HG03432 (cell line): ENCODE data around the gene TOLLIP.

Source experiments
- ATAC-seq: cut with Tn5 transposase; IDR thresholded peaks from one replicate; pipeline ENCODE4 v1.9.1; 2021; ENCODE audit warnings: mild to moderate bottlenecking, moderate library complexity; ENCODE audit not compliant: unreplicated experiment

TOLLIP gene

DNA sequence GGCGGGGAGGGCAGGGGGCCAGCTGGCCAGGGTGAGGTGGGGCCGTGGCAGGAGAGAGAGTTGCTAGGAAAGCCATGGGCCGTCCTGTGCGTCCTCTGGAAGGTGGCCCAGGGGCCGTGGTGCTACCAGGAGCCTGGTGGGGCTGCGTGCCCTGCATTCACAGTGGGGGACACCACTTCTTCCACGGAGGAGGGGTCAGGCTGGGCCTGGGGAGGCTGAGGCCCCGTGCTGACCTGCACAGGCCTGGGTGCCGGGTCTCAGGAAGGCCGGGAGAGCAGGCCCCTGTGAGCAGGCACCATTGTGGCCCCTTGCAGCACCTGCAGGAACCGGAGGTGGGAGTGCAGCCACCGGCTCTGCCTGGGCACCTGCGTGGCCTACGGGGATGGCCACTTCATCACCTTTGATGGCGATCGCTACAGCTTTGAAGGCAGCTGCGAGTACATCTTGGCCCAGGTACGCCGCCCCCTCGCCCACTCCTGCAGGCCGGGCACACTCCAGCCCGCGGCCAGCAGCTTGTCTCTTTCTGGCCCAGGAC, 74.6 kb downstream of the TOLLIP start:
- ATAC-seq, result no peak

DNA sequence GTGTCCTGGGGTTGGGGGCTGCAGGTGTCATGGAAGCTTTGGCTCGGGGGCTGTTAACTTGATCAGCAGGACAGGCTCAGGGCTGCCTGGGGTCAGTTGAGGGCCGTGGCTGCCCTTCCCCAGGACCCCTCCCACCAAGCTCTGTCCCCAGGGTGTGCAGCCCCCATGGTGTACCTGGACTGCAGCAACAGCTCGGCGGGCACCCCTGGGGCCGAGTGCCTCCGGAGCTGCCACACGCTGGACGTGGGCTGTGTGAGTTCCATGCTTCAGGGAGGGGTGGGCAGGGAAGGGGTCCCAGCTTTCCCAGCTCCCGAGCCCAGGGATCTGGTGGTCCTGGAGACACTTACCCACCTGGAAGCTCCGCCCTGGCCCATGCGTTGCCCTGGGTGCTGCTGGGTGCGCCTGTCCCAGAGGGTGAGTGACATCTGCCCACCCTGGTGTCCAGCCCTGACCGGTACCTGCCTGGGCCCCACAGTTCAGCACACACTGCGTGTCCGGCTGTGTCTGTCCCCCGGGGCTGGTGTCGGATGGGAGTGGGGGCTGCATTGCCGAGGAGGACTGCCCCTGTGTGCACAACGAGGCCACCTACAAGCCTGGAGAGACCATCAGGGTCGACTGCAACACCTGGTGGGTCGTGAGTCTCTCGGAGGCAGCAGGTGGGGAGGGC, 75.2 kb downstream of the TOLLIP start:
- no peak for ATAC-seq

DNA sequence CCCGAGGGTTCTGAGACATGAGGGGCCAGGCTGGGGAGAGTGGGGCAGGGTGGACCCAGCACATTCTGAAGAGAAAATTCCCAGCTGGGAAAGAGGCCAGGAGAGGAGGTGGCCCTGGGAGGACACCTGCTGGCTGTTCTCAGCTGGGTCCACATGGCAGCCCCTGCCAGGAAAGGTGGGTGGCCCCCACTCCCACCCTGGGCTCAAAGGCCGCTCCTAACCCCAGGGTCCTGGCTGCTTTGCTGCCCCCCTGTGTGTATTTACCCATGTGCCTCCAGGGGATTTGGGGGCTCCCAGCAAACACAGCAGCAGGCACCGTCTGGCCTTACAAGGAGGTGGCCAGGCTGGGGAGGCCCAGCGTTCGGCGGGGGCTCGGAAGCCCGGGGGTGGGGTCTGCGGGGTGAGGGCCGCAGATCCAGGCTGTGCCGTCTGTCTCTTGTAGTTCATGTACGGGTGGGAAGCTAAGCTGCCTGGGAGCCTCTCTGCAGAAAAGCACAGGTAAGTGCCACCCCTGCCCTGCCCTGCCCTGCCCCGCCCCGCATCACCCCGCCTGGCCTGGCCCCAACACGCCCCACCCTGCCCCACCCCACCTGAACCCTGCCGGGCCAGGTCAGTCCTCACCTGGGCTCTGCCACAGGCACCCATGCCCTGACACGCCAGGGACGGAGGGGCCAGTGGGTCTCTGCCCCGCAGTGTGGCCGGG, 75.9 kb downstream of the TOLLIP start:
- ATAC-seq, result no peak

DNA sequence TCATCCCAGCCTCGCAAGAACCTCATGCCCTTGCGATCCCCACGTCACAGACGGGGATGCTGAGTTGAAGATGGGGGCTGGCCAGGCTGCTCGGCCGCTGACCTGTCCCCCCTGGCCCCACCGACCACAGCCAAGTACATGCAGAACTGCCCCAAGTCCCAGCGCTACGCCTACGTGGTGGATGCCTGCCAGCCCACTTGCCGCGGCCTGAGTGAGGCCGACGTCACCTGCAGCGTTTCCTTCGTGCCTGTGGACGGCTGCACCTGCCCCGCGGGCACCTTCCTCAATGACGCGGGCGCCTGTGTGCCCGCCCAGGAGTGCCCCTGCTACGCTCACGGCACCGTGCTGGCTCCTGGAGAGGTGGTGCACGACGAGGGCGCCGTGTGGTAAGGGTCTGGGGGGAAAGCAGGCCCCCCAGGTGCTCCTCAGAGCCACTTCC, 76.5 kb downstream of the TOLLIP start:
- ATAC-seq, result no peak

DNA sequence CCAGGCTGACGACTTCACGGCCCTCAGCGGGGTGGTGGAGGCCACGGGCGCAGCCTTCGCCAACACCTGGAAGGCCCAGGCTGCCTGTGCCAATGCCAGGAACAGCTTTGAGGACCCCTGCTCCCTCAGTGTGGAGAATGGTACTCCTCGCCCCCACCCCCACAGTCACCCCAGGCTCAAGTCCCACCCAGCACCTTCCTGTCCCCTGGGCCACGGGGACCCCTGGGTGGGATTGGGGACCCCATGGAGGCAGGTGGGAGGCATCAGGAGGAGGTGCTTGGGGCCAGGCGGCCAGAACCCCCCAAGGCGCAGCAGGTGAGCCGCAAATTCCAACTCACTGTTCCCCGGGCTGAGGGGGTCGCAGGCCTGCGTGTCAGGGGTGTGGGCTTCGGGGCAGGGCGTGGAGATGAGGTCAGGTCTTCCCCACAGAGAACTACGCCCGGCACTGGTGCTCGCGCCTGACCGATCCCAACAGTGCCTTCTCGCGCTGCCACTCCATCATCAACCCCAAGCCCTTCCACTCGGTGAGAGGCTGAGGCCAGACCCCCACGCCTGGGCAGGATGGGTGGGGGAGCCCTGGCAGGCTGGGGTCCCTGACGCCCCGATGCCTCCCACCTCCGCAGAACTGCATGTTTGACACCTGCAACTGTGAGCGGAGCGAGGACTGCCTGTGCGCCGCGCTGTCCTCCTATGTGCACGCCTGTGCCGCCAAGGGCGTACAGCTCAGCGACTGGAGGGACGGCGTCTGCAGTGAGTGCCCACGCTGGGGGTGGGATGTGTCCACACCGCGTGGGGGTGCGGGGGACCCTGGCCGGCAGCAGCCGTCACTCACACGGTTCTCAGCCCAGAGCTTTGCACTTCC, 77.2 kb downstream of the TOLLIP start:
- no peak for ATAC-seq

DNA sequence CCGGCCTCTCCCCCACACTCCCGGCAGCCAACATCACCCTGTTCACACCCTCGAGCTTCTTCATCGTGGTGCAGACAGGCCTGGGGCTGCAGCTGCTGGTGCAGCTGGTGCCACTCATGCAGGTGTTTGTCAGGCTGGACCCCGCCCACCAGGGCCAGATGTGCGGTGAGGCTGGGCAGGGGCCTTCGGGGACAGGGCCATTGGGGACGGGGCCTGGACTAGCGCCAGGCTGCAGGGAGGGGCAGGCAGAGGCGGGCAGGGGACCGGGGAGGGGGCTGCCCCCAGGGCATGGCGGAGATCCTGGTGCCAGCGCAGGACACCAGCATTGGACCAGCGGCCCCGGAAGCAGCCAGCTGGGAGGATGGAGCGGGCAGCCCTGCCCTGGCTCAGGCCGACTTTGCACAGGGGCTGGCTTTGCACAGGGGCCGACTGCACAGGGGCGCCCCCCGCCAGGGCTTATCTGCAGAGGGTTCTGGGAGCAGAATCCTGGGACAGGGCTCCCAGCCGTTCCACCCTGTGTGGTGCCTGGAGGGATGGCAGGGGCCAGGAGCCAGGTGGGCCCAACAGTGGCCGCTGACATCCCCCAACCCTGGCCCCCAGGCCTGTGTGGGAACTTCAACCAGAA, 77.9 kb downstream of the TOLLIP start:
- no peak for ATAC-seq

DNA sequence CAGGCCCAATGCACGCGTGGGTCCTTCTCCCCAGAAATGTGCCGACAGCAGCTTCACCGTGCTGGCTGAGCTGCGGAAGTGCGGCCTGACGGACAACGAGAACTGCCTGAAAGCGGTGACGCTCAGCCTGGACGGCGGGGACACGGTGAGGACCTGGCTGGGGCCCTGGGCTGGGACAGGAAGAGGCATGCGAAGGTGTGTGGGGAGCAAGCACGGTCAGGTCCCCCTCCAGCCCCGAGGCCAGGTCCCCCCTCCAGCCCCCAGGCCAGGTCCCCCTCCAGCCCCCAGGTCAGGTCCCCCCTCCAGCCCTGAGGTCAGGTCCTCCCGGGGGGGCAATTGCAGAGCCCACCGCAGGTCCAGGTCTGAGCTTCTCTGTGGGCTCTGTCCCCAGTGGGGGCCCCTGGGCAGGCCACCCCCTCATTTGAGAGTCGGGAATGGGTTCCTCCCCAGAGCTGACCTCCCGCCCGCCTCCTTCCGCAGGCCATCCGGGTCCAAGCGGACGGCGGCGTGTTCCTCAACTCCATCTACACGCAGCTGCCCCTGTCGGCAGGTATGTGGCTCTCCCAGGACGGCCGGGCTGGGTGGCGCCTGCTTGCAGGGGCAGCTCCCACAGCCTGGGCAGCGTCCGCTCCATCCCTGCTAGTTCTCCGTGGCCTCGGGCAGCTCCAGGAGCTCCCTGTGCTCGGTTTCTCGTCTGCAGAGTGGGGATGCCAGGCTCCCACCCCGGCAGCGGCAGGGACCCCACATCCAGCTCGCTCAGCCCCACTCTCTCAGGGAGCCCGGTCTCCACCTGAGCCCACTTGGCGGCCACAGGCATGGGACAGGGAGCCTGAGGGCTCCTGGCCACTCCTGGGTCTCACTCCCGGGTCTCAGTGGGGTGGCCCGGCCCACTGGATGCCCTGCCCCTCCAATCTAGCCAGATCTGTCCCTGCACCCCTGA, 78.7 kb downstream of the TOLLIP start:
- ATAC-seq, result no peak

DNA sequence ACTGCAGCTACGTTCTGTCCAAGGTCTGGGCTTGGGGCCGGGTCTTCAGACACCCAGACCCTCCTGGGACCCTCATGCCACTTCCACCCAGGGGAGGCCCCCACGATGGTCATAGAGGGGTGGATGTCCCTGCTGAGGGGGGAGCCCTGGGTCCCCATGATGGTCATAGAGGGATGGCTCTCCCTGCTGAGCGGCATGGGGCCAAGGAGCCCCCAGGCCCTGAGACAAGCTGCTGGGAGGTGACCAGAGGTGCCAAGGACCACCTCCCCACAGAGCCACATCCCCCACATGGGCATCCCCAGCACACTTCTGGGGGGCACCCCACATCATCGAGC, 79.3 kb downstream of the TOLLIP start:
- no peak for ATAC-seq

DNA sequence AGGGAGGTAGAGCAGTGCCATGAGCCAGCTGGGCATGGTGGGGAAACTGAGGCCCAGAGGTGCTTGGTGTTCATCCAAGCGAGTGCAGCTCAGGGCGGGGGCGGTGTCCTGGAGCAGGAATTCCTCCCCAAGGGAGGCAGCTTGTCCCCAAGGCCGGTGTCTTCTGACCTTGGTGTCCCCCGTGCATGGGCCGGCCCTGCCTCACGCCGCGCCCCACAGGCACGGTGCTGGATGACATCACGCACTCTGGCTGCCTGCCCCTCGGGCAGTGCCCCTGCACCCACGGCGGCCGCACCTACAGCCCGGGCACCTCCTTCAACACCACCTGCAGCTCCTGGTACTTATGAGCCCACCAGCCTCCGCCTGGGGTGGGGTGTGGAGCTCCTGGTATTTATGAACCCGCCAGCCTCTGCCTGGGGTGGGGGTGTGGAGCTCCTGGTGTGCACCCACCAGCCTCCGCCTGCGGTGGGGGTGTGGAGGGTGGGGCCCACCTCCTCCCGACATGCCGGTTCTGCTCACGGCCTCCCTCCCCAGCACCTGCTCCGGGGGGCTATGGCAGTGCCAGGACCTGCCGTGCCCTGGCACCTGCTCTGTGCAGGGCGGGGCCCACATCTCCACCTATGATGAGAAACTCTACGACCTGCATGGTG, 79.8 kb downstream of the TOLLIP start:
- no peak for ATAC-seq

DNA sequence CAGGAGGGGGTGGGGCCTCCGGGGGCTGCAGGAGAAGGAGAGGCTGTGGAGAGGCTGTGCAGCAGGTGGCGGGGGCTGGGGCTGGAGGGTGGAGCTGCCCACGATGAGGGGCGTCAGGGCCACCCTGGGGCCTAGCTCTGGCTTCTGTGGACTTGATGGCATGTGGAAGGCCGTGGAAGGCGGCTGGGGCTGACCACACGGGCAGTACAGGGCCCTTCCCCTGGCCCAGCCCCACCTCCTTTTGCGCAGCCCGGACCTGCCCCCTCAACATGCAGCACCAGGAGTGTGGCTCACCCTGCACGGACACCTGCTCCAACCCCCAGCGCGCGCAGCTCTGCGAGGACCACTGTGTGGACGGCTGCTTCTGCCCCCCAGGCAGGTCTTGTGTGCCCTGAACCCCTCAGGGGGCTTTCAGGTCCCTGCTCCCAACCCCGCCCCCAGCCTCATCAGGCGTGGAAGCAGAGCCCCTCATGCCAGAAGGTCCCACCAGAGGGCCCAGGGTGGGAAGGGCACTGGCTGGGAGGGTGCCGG, 80.4 kb downstream of the TOLLIP start:
- no peak for ATAC-seq

DNA sequence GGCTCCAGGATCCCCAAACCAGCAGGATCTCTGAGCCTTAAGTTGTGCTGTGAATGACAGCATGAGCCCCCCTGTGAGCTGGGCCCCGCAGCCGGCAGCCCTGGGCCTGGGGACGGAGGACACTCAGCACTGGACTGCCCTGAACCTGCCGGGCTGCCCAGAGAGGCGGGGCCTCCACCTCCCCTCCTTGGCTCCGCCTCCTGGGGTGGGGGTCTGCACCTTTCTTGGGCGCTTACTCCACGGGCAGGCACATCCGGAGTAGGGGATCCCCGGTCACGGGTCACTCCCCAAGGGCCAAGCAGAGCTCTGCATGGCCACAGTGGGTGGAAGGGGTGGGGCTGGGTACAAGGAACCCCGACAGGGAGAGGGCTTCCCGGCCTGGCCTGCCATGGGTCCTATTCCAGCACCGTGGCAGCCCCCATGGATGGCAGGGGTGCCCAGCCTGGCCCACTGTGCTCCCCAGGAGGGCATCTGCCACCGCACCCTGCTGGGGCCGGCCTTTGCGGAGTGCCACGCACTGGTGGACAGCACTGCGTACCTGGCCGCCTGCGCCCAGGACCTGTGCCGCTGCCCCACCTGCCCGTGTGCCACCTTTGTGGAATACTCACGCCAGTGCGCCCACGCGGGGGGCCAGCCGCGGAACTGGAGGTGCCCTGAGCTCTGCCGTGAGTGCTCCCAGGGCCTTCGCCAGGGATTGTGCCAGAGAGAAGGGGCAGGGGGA, 81.2 kb downstream of the TOLLIP start:
- ATAC-seq, result no peak

DNA sequence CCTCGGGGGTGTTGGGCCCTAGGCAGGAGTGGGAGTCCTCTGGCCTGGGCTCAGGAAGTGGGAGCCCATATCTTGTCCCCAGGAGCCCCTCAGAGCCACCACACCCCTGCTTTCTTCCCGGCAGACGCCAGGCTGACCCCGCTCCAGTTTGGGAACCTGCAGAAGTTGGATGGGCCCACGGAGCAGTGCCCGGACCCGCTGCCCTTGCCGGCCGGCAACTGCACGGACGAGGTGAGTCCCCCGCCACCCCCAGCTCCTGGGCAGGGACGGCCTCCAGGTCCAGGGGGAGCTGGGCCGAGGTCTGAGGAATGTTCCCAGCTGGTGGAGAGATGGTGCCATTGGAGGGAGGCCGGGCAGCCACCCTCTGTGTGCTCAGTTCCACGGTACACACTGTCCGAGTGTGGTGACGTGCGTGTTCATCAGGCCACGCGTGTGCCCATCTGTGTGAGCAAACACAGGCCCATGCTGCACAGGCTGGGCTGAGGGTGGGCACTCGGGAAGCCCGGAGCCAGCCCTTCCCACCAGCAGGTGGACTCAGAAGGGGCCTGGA, 81.8 kb downstream of the TOLLIP start:
- ATAC-seq, result no peak

DNA sequence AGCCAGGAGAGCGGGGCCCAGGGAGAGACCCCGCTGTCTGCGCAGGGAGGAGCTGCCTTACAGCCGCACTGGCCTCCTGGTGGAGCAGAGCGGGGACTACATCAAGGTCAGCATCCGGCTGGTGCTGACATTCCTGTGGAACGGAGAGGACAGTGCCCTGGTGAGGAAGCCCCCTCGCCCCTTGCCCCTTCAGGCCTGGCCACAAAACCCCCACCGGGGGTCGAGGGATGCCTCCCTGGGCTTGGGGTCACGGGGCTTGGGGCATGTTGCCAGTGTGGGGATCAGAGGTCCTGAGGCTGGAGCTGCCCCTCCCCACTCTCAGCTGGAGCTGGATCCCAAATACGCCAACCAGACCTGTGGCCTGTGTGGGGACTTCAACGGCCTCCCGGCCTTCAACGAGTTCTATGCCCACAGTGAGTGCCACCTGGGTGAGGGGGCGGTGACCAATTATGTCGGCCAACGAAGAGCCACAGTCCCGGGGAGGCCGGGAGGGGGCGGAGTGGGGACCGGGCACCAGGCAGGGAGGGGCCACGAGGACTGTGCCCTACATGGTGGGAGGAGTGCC, 82.4 kb downstream of the TOLLIP start:
- ATAC-seq, result no peak

DNA sequence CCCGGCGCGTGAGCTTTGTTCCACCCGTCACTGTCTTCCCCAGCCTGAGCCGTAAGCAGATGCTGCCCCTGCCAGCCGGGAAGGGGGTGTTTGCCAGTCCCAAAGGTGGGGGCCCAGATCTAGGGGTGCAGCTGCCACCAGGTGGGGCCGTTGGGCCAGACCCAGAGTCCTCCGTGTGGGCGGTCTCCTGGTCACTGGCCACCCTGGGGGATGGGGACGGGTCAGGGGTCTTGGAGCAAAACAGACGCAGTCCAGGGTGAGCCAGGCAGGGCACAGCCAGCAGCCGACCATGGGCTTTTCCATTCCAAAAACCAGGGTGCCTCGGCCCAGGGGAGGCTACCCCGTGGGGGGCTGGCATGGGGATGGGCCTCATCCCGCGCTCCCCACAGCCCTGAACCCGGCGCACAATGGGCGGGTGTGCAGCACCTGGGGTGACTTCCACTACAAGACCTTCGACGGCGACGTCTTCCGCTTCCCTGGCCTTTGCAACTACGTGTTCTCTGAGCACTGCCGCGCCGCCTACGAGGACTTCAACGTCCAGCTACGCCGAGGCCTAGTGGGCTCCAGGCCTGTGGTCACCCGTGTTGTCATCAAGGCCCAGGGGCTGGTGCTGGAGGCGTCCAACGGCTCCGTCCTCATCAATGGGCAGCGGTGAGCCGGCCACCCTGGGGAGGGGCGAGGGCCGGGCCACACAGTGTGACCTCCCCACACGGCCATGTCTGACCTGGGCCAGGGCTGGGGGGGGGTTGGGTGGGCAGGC, 83.0 kb downstream of the TOLLIP start:
- no peak for ATAC-seq

DNA sequence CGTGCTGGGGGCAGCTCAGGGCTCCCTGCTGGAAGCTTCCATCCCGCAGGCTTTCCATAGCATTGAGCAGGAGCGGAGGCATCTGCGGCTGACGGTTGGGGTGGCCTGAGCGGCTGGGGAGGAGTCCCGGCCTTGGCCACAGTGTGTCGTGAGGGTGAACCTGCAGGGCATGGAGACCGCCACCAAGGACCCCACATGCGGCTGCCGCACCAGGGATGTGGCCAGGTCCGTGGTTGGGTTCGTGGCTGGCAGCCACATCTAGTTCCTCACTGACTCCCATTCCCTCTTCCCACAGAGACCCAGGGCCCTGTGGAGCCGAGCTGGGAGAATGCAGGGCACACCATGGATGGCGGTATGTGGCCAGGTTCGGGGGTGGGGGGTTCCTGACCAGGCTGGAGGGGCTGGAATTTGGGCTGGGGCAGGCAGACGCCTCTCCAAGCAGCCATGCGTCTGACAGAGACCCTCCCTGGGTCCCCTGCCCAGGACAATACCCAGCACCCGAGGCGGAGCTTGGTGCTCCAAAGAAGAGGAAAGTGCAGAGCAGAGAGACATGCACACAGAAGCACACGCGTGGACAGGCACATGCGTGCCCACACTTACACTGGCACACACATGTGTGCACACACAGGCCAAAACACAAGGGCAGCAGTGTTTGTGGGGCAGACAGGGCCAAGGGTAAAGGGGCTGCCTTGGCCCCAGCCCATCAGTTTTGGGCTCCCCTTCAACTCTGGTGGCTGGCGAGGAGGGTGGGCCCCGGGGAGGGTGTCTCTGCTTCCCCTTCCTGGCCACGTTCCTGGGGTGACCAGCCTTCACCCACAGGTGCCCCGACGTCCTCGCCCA, 83.8 kb downstream of the TOLLIP start:
- ATAC-seq, result no peak
